BJ (cell line): Measurements from ENCODE around the gene RACGAP1. TPM values are rescaled to one million over a fixed set of nuclear protein-coding genes. Genes with fewer than 3 reads are reported as not detected.

Experiments used
- CTCF ChIA-PET: fragments of 350-600 bp; formaldehyde crosslinking; extraction: SDS; loops from one replicate; lab custom pipeline; 2021; ENCODE audit warnings: antibody characterized with exemption, inconsistent platforms; lab: Yijun Ruan, JAX
- POLR2A ChIA-PET: fragments of 300-600 bp; sonication (Branson Sonifier 250); formaldehyde crosslinking; extraction: SDS; loops from one replicate; lab custom pipeline; 2021; ENCODE audit warnings: antibody characterized with exemption; lab: Charles Lee
- DNase-seq: peaks from one replicate; pipeline ENCODE4 v3.0.0-alpha.2; 2011; ENCODE audit warnings: low read depth
- H3K27me3 ChIP-seq: 2 replicates; pipeline ENCODE4 v1.6.0; 2011; ENCODE audit warnings: low read length; ENCODE audit not compliant: control insufficient read depth, insufficient read depth
- H3K36me3 ChIP-seq: 2 replicates; pipeline ENCODE4 v1.5.1; 2011; ENCODE audit warnings: low read length; ENCODE audit not compliant: control insufficient read depth, insufficient read depth
- H3K4me3 ChIP-seq: 2 replicates; pipeline ENCODE4 v1.5.1; 2011; ENCODE audit warnings: low read depth, mild to moderate bottlenecking, control low read depth, low read length
- CTCF ChIP-seq: IDR thresholded peaks from 2 replicates; pipeline ENCODE4 v1.5.1; 2011; ENCODE audit warnings: low read depth, mild to moderate bottlenecking, control low read depth, inconsistent platforms, low read length, moderate library complexity; ENCODE audit not compliant: insufficient read depth
- polyA plus RNA-seq: library from polyadenylated mRNA; depleted of rRNA; stranded (reverse); fragments of >200 nt; gene quantifications from 2 replicates; pipeline ENCODE4 v1.2.3, GENCODE V29; 2011

The RACGAP1 gene
- polyA plus RNA-seq, 1 experiment = 42.8 TPM

GRCh38 chr12:50017641-50018040, 7.7 kb downstream of the RACGAP1 start:
- Histone ChIP-seq H3K36me3 (no peaks in the 10 kb centered on the region), H3K27me3 (no peaks in the 10 kb centered on the region), H3K4me3 (no peak overlapping the region)
- no peak for TF ChIP-seq CTCF
- ChIA-PET CTCF (interaction anchor here (1.2 to 5.1 kb wide), 7 partner anchors 8 to 724 kb away, joined by 3 to 26 read pairs (median 7); no protein-coding TSS in a partner anchor), POLR2A (no interaction called here)
- DNase-seq = peak; percentile 35

DNA sequence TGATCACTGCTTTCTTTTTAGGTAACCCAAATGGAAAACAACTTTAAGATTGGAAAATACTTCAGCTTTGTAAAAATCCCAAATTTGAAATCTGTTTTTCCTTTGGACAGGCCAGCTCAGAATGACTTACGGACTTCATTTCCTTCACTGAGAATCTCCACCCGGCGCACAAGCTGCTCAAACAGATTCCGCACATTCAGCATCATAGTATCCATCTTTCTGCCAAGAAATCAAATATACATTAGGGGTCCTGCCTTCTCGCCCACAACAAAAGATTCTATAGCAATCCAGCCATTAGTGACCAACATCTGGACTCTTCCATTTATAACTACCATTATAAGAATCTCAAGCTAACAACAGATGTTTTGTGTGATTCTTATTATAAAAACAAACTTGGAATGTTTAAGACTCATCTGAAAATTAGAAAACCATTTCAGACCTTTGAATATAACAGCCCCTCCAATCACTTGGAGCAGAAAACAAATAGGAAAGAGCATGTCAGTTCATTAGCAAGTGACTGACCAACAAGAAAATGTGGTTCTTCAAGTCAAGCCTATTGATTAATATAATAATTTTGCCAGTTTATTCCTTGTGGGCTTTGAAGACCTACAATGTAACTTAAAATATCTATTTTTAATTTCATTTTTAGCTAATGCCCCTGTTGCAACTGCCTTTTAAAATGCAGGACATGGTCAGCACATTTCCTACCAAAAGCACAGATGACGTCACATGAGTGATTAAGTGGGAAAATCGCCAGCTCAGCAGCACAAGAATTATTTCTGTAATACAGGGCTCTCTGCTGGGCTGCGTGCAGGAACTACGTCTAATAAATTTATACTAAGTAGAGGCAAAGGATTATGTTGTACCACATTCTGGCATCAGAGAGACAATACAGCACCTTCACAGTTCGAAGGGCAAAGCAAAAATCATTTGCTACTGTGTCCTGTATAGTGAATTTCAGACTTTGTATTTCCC, 8.5 kb downstream of the RACGAP1 start:
- Histone ChIP-seq H3K36me3 (no peaks in the 10 kb centered on the region), H3K4me3 (no peak overlapping the region), H3K27me3 (no peaks in the 10 kb centered on the region)
- peak; percentile 68 for DNase-seq
- no peak for TF ChIP-seq CTCF
- CTCF ChIA-PET = interaction anchor here (0.7 to 5.1 kb wide), 11 partner anchors 10 to 724 kb away, joined by 3 to 26 read pairs (median 4); no protein-coding TSS in a partner anchor
- POLR2A ChIA-PET = interaction anchor here (0.6 kb wide), 1 partner anchor 9 kb away, joined by 20 read pairs; no protein-coding TSS in a partner anchor

GRCh38 chr12:50014342-50014741, 11.0 kb downstream of the RACGAP1 start:
- no peak overlapping the region for H3K4me3 ChIP-seq
- TF ChIP-seq CTCF = no peak
- no peaks in the 10 kb centered on the region for H3K27me3 ChIP-seq
- POLR2A ChIA-PET = interaction anchor here (0.7 kb wide), 1 partner anchor 25 kb away, joined by 3 read pairs; no protein-coding TSS in a partner anchor
- DNase-seq = no peak
- CTCF ChIA-PET = interaction anchor here (0.9 to 5.1 kb wide), 5 partner anchors 11 to 56 kb away, joined by 3 to 26 read pairs (median 3); partner anchors contain the start of gene RACGAP1
- no peaks in the 10 kb centered on the region; the same call in 1 of the 2 replicates for H3K36me3 ChIP-seq

DNA sequence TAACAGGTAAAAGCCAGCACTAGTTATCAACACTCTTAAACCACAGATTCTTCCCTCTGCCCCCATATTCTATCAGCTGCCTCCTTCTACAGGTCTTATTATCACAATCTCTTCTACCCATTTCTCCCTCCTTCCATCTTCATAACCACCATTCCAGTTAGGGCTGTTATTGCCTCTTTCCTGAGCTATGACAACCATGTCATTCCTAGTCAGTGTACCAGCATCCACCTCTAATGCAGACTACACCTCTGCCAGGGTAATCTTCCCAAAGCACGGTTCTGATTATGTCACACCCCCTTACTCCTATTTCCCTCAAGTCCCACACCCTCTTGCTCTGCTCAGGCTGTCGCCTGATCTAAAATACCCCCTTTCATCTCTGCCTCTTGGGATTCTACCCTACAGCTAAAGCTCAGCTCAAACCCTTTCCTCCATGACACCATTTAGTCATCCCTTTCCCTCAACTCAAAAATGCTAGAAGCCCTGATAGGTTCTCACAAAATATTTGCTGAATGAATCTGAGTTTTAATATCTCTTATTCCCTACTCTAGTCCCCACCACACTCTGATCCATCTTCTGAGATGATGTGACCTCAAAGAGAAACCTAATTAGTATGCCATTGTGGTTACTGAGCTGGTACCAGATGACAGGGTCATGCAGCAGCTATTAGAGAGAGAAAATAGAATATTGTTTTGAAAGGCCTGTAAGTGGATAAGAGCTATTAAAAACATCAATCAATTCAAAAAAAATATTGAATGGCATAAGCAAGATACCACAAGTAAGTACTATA, 11.7 kb downstream of the RACGAP1 start:
- no peak for DNase-seq
- no peak overlapping the region for H3K4me3 ChIP-seq
- ChIA-PET POLR2A (no interaction called here), CTCF (interaction anchor here (0.5 to 5.1 kb wide), 7 partner anchors 10 to 195 kb away, joined by 3 to 26 read pairs (median 3); partner anchors contain the start of gene RACGAP1)
- TF ChIP-seq CTCF = no peak
- H3K27me3 ChIP-seq = no peaks in the 10 kb centered on the region
- H3K36me3 ChIP-seq = no peaks in the 10 kb centered on the region; the same call in 1 of the 2 replicates
